Fibroblast of skin of right biceps (primary cell): ENCODE data around the gene FAM171A2.
A peak's percentile ranks its signal among the peaks of the same experiment; 100 is the strongest.
"Not testable (repeated sequence)": the region's sequence is repeated elsewhere in the genome, so short reads cannot be mapped to it uniquely, and the experiment has no call there.

ENCODE experiments used
- DNase-seq: peaks from one replicate; pipeline ENCODE4 v3.0.0-alpha.2; 2013

Gene FAM171A2

DNA sequence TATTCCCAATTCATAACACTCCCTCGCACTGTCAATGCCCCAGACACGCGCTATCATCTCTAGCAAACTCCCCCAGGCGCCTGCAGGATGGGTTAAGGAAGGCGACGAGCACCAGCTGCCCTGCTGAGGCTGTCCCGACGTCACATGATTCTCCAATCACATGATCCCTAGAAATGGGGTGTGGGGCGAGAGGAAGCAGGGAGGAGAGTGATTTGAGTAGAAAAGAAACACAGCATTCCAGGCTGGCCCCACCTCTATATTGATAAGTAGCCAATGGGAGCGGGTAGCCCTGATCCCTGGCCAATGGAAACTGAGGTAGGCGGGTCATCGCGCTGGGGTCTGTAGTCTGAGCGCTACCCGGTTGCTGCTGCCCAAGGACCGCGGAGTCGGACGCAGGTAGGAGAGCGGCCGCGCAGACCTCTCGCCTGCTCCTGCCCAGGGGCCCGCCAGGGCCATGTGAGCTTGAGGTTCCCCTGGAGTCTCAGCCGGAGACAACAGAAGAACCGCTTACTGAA is 18.7 kb downstream of the FAM171A2 start, which contains the start of gene GRN:
Gene GRN, plus strand, starts transcription at position 364 of the 515 bp plus-strand sequence. CDS start 3,863 bp downstream, outside the sequence.
- DNase-seq, result peak; percentile 99

DNA sequence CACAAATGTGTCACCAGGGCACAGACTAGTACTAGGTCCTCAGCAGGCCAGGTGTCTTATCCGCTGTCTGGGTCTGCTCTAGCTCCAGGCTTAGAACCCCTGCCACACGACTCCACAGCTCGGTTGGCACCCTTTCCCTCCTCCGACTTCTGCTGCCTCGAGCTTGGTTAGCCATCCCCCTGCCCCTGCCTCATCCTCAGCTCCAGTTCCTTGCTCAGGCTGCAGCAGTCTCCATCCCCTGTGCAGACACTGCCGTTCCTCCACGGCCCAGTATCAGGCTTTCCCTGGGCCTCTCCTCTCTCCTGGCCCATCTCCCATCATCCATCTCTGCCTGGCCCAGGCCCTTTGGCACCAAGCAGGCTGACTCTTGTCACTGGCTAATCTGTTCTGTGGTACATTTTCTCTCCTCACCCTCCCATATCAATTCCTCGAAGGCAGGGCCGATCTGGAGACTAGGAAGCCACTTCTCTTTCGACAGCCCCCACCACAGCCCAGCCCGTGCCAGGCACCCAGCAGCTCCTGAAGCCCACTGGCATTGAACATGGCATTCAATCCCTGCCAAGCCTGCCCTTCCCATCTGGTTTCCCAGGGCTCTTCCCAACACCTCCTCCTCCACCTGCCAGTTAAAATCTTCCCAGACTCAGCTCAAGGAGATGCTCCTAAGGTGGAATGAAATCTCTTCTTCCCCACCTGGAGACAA is 20.0 kb downstream of the FAM171A2 start:
- DNase-seq, result no peak

DNA sequence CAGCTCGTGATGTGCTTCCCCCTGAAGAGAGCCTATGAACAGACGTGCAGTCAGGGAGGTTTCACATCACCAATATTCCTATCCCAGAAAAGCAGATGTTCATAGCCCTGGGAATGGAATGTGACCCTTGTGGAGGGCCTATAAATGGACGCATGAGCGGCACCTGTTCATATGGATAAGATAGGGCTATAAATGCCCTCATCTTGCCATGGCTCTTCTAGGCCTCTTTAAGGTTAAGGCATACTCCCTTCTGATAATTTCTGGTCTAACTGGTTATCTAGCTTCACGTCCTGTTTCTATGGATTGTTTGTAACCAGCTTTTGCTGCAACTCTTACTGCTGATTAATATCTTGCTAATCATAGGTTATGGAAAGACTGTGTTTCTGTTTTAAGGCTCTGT is 23.1 kb downstream of the FAM171A2 start:
- DNase-seq, result not testable (repeated sequence)

DNA sequence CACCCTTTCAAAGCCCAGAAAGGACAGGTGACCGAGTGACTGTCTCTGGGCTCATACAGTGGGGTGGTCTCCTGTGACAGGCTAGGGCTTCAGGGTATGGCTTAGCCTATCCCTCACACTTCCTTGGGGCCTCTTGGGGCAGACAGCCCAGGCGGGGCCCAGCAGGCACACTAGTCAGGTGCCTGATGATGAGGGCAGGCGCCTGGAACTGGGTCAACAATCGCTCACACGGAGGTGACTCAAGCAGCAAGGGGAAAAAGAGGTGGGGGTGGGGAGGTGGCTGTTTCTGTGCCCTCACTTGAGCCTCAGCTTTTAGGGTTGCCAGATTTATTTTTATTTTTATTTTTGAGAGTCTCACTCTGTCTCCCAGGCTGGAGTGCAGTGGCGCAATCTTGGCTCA is 25.0 kb downstream of the FAM171A2 start:
- DNase-seq, result no peak

DNA sequence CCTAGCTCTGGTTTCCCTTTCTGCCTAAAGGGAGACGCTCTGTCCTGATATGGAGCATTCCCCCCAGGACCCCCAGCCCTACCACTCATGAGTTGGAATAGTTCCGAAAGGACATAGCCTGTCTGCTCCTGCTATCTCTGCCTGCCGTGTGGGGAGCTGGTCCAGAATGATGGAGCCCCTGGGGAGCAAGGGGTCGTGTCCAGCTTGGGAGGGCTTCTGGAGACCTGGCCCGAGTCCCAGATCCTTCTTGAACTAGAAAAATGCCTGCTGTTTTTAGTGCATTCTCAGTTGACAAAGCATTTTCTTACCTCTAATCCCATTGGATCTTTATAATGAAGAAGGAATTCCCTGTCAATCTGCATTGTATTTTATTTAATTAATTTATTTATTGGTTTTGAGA is 27.7 kb downstream of the FAM171A2 start:
- DNase-seq, result no peak

DNA sequence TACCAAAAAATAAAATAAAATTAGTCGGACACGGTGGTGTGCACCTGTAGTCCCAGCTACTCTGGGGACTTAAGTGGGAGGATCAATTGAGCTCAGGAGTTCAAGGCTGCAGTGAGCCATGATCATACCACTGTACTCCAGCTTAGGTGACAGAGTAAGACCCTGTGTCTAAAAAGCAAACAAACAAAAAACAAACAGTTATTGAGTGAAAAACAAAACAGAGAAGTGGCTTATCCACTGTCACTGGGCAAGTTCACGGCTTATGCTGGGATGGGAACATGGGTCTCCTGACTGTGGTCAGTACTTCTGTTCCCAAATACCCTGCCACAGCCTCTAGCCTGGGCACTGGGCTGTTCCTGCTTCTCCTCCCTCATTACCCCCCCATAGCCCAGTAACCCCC is 28.1 kb downstream of the FAM171A2 start:
- DNase-seq, result no peak

DNA sequence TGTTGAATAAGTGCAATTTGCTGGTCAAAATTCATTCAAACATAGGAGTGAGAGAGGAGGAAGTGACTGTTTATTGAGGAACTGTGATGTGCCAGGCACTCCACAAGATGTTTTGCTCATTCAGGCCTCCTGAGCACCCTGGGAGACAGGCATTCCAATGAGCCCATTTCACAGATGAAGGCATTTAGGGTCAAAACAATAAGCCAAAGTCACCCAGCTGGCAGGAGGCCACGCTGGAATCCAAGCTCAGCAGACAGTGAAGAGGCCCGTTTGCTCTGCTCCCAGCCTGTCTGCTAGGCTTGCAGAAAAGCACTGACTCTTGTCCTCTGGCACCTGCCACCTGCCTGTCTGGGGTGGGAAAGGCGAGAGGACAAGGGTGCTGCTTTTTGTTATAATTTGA is 28.9 kb downstream of the FAM171A2 start:
- DNase-seq, result no peak

DNA sequence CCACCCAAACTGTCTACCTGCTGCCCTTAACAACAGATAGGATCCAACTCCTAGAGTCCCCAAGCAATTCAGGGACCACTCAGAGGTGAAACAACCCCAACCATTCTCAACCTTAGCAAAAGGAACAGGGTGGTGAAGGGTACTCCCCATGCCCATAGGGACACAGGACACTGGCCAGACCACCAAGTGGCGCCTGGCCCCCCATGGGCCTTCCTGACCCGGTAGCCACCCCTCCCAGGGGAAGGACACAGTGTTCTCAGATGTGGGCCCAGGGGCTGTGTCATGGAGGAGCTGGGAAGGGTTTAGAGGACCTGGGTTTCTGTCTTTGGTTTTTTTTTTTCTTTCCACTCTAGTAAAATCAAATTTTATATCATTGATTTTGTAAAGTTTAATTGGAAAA is 29.3 kb downstream of the FAM171A2 start:
- DNase-seq, result no peak

DNA sequence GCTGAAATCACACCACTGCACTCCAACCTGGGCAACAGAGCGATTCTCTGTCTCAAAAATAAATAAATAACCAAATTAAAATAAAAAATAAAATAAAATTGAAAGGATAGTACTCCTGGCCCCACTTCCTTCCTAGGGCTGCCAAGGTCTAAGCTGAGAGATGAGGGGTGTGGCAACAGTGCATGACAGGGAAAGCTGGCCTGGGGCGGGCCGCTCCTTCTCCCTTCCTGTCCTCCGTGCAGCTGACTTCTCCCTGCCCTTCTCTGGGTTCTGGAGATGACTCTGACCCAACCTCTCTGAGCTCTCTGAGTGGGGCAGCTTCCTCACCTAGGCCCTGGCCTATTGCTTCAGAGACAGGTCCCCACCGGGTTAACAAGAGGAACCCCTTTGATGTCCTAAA is 30.3 kb downstream of the FAM171A2 start:
- no peak for DNase-seq

DNA sequence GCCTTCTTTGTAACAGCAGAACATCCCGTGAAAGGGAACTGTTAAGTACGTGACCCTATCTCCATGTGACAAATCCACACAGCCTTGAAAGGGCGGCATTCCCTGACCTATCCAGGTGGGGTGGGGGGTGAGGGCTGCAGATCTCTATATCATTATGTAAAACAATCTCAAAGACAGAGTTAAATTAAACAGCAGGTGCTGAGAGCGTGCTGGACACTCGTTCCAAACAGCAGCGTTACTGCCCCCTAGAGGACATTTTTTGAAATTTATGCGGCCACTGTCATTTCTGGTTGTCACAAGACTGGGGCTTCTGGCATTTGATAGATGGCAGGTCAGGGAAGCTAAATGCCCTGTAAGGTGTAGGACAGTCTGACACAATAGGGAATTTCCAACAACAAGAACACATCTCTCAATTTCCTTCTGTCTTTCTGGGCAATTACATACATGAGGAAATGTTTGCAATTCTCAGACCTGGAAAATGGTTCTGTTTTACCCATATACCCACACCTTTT is 32.3 kb downstream of the FAM171A2 start:
- peak; percentile 58 for DNase-seq

DNA sequence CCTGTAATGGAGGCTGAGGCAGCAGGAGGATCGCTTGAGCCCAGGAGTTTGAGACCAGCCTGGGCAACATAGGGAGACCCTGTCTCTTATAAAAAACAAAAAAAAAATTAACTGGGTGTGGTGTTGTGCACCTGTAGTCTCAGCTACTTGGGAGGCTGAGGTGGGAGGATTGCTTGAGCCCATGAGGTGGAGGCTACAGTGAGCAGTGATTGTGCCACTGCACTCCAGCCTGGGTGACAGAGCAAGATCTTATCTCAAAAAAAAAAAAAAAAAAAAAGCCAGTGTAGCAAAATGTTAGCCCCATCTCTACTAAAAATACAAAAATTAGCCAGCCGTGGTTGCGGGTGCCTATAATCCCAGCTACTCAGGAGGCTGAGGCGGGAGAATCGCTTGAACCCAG is 33.4 kb downstream of the FAM171A2 start:
- not testable (repeated sequence) for DNase-seq

DNA sequence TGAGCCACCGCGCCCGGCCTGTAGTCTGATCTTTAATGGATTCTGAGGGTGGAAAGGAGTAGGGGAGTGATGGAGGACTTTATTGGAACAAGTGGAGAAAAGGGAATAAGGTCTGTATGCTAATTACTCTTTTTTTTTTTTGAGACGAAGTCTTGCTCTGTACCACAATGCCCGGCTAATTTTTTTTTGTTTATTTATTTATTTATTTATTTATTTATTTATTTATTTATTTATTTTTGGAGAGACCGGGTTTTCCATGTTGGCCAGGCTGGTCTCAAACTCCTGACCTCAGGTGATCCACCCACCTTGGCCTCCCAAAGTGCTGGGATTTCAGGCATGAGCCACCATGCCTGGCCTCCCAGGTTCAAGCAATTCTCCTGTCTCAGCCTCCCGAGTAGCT is 34.1 kb downstream of the FAM171A2 start:
- DNase-seq, result not testable (repeated sequence)

DNA sequence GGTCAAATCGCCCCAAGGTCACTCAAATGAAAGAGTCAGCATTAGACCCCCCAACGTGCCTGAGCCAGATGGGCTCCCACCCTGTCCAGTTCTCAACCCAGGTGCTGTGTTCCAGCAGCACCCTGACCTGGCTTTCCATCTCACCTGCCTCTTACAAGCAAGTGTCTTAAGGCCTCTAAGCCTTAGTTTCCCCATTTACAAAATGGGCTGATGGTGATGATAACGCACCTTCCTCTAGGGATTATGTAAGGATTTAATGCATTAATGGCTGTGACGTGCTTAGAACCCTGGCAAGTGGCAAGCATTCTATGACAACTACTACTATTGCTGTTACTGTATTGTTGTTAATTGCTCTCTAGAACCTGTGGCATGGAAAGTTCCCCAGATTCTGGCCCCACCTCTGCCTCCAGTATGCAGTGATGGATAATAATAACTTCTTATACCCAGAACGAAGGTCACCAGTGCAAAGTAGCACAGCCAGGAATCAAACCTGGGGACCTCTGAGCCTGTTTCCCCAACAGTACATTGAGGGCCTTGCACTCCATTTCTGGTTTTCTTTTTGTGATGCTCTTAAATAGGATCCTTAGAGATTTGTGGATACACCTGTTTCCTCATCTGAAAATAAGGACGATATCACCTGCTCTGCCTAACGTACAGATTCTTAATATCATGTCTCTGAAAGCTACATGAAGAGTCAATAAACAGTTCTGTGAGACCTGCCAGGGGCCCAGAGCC is 35.8 kb downstream of the FAM171A2 start:
- no peak for DNase-seq

DNA sequence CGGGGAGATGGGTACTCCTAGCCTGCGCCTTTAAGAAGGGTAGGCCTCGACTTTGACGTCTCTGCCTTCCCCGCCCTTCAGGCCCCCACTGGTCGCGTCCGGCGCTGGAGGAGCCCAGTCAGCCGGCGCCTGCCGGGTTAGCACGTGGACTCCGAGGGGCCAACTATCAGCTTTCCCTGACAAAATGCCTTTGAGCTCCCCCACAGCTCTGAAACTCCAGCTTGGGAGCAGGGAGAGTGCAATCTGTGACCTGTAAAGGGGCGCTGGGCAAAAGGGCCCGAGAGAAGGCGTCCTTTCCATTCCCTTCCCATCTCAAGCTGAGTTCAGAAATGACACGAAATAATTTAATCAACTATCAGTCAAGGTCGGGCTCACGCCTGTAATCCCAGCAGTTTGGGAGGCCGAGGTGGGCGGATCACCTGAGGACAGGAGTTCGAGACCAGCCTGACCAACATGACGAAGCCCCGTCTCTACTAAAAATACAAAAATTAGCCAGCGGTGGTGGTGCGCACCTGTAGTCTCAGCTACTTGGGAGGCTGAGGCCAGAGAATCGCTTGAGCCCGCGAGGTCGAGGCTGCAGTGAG is 36.7 kb downstream of the FAM171A2 start:
- peak; percentile 98 for DNase-seq

DNA sequence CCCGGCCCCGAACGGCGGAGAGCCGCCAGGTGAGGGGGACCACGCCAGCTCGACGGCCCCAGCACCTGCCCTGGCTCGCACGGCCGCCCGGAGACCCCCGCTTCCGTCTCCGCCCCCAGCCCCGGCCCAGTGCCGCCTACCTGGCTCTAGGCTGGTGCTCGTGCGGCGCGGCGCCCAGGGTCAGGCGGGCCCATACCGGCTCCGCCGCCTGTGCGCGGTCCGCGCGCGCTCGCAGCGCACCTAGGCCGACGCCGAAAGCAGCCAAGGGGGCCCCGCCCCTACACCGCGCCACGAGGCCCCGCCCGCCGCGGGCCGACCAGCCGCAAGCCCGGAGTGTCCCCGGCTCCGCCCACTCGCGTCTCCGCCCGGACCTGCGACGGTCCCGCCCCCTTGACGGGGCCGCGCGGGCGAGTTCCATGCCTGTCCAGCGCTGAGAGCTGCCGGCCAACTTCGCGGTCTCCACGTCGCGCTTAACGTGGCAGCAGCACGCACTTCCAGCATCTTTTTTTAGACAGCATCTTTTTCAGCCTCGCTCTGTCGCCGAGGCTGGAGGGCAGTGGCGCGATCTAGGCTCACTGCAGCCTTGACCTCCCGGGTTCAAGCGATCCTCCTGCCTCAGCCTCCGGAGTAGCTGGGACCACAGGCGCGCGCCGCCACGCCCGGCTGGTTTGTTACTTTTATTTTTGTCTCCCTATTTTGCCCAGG is 38.9 kb downstream of the FAM171A2 start, which contains the start of gene SLC25A39:
Gene SLC25A39, minus strand, starts transcription at position 253 of the 705 bp plus-strand sequence. CDS start 1,261 bp downstream, outside the sequence.
- DNase-seq, result peak; percentile 93

DNA sequence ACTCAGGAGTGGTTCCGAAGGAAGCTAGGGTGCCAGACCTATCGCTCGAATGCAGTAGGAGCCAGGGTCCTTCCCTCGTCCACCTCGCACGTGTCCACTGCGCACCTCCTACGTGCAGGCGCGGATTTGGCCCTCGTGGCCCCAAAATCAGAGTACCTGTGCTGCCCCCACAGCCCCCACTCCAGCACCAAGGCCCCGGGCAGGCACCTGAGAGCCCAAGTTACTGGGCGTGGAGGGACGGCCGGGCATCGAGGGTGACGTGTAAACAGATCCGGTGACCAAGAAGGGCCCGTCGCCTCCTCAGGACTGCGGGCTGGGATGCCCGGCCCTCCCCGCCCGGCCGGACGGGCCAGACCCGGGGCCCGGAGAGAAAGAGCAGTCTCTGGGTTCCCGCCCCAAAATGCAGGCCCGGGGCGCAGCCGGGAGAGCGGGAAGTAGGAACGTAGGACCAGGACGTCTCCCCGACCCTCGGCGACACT is 39.5 kb downstream of the FAM171A2 start:
- DNase-seq, result no peak

DNA sequence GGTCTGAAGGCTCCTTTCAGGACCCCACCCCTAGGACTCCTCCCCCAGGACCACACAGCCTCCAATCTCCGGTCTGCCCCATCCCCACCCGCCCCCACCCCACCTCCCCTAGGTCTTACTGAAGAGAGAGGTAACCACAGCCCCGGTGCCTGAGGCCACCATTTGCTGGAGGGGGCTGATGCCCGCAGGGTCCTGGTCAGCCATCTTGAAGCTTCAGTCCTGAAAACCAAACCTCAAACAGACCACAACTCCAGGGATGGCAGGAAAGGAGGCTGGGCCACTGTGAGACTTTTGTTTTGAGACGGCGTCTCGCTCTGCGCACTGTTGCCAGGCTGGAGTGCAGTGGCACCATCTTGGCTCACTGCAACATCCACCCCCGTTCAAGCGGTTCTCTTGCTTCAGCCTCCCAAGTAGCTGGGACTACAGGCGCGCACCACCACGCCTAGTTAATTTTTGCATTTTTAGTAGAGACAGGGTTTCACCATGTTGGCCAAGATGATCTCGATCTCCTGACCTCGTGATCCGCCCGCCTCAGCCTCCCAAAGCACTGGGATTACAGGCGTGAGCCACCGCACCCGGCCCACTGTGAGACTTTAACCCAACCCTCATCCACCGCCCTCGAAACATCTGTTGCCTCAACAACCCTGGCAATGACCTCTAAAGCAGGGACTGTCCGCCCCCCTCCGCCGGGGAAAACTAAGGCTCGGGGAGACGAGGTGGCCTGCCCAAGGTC is 40.1 kb downstream of the FAM171A2 start:
- no peak for DNase-seq

DNA sequence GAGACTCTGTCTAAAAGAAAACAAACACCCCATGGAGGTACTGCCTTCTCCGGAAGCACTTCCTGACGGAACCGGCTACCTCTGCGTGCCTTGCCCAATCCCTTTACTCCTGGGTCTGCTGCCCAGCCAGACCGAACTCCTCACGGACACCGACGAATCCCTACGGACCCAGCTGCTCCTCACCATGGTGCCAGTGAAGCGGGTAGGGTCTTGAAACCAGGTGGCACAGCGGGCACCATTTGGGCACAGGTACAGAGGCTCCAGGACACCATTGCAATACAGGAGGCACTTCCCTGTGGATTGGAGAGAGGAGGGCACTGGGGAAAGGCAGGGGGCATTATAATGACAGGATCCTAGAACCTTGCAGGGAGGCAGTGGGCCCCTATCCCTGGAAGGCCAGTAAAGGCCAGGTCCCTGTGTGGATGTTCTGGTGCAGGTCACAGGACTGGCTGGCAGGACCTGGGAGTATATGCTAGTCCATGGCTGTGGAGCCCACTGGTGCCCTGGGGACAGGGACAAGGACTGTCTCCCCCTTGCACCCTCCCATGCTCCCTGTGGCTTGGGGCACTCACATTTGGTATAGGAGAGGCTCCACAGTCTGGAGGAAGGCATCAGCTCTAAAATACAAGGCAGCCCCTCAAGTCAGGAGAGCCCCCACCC is 41.3 kb downstream of the FAM171A2 start:
- no peak for DNase-seq

DNA sequence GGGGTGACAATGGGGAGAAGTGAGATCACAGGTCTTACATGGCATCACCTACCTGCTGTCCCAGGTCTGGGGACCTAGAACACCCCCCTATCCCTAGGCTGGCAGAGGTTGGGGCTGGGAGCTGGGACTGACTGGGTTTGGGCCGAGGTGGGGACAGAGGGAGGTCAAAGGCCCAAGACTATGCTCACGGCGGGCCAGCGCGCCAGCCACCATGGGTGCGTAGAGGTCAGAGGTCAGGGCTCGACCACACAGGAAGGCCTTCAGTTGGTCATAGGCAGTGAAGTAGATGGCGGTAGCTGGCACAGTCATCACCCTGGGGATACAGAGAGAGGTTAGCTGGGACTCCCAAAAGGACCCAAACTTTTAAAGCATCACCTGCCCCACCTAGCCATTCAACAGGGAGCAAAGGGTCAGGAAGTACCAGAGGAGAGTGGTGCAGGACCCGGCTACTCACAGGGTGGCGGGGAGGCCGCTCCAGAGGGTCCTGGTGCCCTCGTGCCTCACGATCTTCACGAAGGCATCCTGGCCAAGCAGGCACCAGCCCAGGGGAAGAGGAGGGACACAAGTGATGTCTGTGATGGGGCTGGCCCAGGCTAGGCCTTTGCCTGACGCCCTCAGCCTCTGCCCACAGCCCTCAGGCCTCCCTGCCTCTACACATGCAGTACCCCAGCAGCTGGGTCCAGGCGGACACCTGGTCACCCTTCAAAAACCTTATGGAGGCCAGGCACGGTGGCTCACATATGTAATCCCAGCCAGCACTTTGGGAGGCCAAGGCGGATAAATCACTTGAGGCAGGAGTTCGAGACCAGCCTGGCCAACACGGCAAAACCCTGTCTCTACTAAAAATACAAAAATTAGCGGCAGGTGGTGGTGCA is 42.2 kb downstream of the FAM171A2 start:
- DNase-seq, result no peak

DNA sequence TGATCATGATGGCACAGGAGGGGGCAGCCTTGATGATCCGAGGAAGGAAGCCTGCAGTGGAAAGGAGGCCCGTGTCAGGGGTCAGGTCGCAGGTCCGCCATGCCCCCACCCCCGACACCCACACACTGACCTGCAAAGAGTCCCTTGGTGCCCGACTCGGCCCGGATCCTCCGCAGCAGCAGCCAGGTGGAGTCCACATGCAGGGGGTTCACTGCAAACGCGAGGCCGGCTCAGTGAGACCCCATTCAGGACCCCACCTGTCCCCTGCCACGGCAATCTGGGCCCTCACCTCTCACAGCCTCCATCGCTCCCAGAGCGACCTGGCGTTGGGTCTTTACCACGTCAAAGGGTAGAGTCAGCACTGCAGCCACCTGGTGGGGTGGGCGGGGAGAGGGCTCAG is 43.6 kb downstream of the FAM171A2 start:
- DNase-seq, result no peak
